ENCODE data around the gene NAA10.
A peak's percentile ranks its signal among the peaks of the same experiment; 100 is the strongest.

The NAA10 gene

GRCh38 chrX:153931151-153931550, 3.7 kb downstream of the NAA10 start:
- peaks cover 24 to 48% of the 10 kb centered on the region in 2 experiments for H3K4me1 ChIP-seq (ENCODE audit: control insufficient read depth in 1 of 2, insufficient read depth in 1 of 2, low read depth in 1 of 2, low read length in 1 of 2)
- H3K4me3 ChIP-seq (ENCODE audit: low read depth in 1 of 2, low read length in 1 of 2): no peak overlapping the region
- TF ChIP-seq CTCF (IDR thresholded peaks at IDR 0.05): no peak
- no peaks in the 10 kb centered on the region for H3K27me3 ChIP-seq
- H3K9me3 ChIP-seq: no peaks in the 10 kb centered on the region
- peaks cover 18% of the 10 kb centered on the region for H3K36me3 ChIP-seq
- no peak overlapping the region for H3K27ac ChIP-seq

- Histone ChIP-seq H3K27ac (peak overlapping the region; percentile 100), H3K27me3 (no peaks in the 10 kb centered on the region), H3K4me1 (ENCODE audit: control insufficient read depth in 1 of 2, insufficient read depth in 1 of 2, low read depth in 1 of 2, low read length in 1 of 2) (peaks cover 24 to 51% of the 10 kb centered on the region in 2 experiments), H3K36me3 (peaks cover 18% of the 10 kb centered on the region), H3K4me3 (ENCODE audit: low read depth in 1 of 2, low read length in 1 of 2) (no peak overlapping the region), H3K9me3 (no peaks in the 10 kb centered on the region)
- TF ChIP-seq CTCF (IDR thresholded peaks at IDR 0.05): no peak
Observed at GRCh38 chrX:153930011-153930910, 4.6 kb downstream of the NAA10 start.

GRCh38 chrX:153929576-153929975, 5.3 kb downstream of the NAA10 start:
- no peak overlapping the region for H3K4me3 ChIP-seq (ENCODE audit: low read depth in 1 of 2, low read length in 1 of 2)
- no peaks in the 10 kb centered on the region for H3K27me3 ChIP-seq
- TF ChIP-seq CTCF (IDR thresholded peaks at IDR 0.05): no peak
- no peaks in the 10 kb centered on the region for H3K9me3 ChIP-seq
- peak overlapping the region; percentile 100 for H3K27ac ChIP-seq
- H3K4me1 ChIP-seq (ENCODE audit: control insufficient read depth in 1 of 2, insufficient read depth in 1 of 2, low read depth in 1 of 2, low read length in 1 of 2): peaks cover 24 to 57% of the 10 kb centered on the region in 2 experiments
- H3K36me3 ChIP-seq: peaks cover 18% of the 10 kb centered on the region

- H3K27me3 ChIP-seq: no peaks in the 10 kb centered on the region
- peak overlapping the region; percentile 48 to 98 for H3K4me3 ChIP-seq (ENCODE audit: low read depth in 1 of 2, low read length in 1 of 2)
- peaks cover 18% of the 10 kb centered on the region for H3K36me3 ChIP-seq
- no peak for TF ChIP-seq CTCF (IDR thresholded peaks at IDR 0.05)
- peak overlapping the region; percentile 100 for H3K27ac ChIP-seq
- H3K4me1 ChIP-seq (ENCODE audit: control insufficient read depth in 1 of 2, insufficient read depth in 1 of 2, low read depth in 1 of 2, low read length in 1 of 2): peaks cover 22 to 57% of the 10 kb centered on the region in 2 experiments
- H3K9me3 ChIP-seq: no peaks in the 10 kb centered on the region
Observed at GRCh38 chrX:153928846-153929245, 6.0 kb downstream of the NAA10 start.

- peak overlapping the region; percentile 100 for H3K27ac ChIP-seq
- H3K4me3 ChIP-seq (ENCODE audit: low read depth in 1 of 2, low read length in 1 of 2): peak overlapping the region; percentile 69 to 98
- no peaks in the 10 kb centered on the region for H3K9me3 ChIP-seq
- peaks cover 24 to 62% of the 10 kb centered on the region in 2 experiments for H3K4me1 ChIP-seq (ENCODE audit: control insufficient read depth in 1 of 2, insufficient read depth in 1 of 2, low read depth in 1 of 2, low read length in 1 of 2)
- H3K36me3 ChIP-seq: peaks cover 18% of the 10 kb centered on the region
- peak; percentile 33 for TF ChIP-seq CTCF (IDR thresholded peaks at IDR 0.05)
- no peaks in the 10 kb centered on the region for H3K27me3 ChIP-seq
Observed at GRCh38 chrX:153927922-153928760, 6.7 kb downstream of the NAA10 start.

Data from neutrophil (primary cell).